Endothelial cell of umbilical vein (primary cell): ENCODE measurements around the gene RBM44. TPM values are rescaled to one million over a fixed set of nuclear protein-coding genes. Genes with fewer than 3 reads are reported as not detected.

ENCODE experiments used
- BruUV-seq: library from RNA; stranded (reverse); fragments of 400-500 nt; replicated peaks from 2 replicates; lab custom pipeline; 2021; lab: Mats Ljungman, UMichigan
- CTCF ChIA-PET: fragments of 300-600, 350-600 bp; sonication (Branson Sonifier 250); formaldehyde crosslinking; loops from one replicate; lab custom pipeline; 2021; ENCODE audit warnings: antibody characterized with exemption, inconsistent platforms; lab: Charles Lee
- POLR2A ChIA-PET: fragments of 300-600, 350-600 bp; sonication (Branson Sonifier 250); formaldehyde crosslinking; loops from one replicate; lab custom pipeline; 2021; ENCODE audit warnings: antibody characterized with exemption, inconsistent platforms; lab: Charles Lee
- DNase-seq: peaks from one replicate; pipeline ENCODE4 v3.0.0-alpha.2; 2011; ENCODE audit warnings: low read depth, low spot score
- FAIRE-seq: peaks from 2 replicates; lab custom pipeline; 2011; peaks lifted over from hg19 to GRCh38; lab: Jason Lieb, UNC
- H2AFZ ChIP-seq: 2 replicates; pipeline ENCODE4 v1.6.0; 2012; ENCODE audit warnings: low read depth, low read length, control low read depth, inconsistent platforms
- H3K27ac ChIP-seq: 2 replicates; pipeline ENCODE4 v1.5.1; 2011; ENCODE audit warnings: low read depth, mild to moderate bottlenecking, control low read depth, low read length, moderate library complexity; ENCODE audit not compliant: insufficient read depth
- H3K27me3 ChIP-seq, 2 experiments: 2 replicates each; pipeline versions ENCODE4 v1.6.0 to v1.6.1; 2011; ENCODE audit warnings: low read length in 2 of 2, mixed read lengths in 1 of 2; ENCODE audit not compliant: control insufficient read depth in 2 of 2, insufficient read depth in 2 of 2
- H3K36me3 ChIP-seq, 2 experiments: 2 replicates in 1 of 2; 3 replicates in 1 of 2; pipeline ENCODE4 v1.5.1; 2011; ENCODE audit warnings: low read length in 2 of 2, mild to moderate bottlenecking in 1 of 2, moderate library complexity in 1 of 2; ENCODE audit not compliant: control insufficient read depth in 2 of 2, insufficient read depth in 2 of 2; ENCODE audit errors: extremely low read depth in 1 of 2
- H3K4me1 ChIP-seq: 3 replicates; pipeline ENCODE4 v1.5.1; 2011; ENCODE audit warnings: mild to moderate bottlenecking, low read length; ENCODE audit not compliant: control insufficient read depth, insufficient read depth; ENCODE audit errors: extremely low read depth
- H3K4me2 ChIP-seq: 2 replicates; pipeline ENCODE4 v1.6.1; 2011; ENCODE audit warnings: low read length, control low read depth, mixed read lengths; ENCODE audit not compliant: insufficient read depth
- H3K4me3 ChIP-seq, 3 experiments: fragments of 200-600 bp in 1 of 3; sonication (generic), shearing (Covaris generic) in 1 of 3; replicated peaks in 1 of 3; 2 replicates each; pipeline ENCODE4 v1.5.1; 2011 to 2016; ENCODE audit warnings: control low read depth in 3 of 3, low read length in 3 of 3, mild to moderate bottlenecking in 2 of 3, inconsistent platforms in 1 of 3, low read depth in 1 of 3, moderate library complexity in 1 of 3; ENCODE audit not compliant: insufficient read depth in 1 of 3
- H3K79me2 ChIP-seq: 2 replicates; pipeline ENCODE4 v1.6.0; 2012; ENCODE audit warnings: low read length, inconsistent platforms; ENCODE audit not compliant: control insufficient read depth, insufficient read depth
- H3K9ac ChIP-seq: replicated peaks from 2 replicates; pipeline ENCODE3; 2011; ENCODE audit warnings: low read length, control low read depth; ENCODE audit not compliant: insufficient read depth; ENCODE audit errors: extremely low read depth
- H3K9me1 ChIP-seq: replicated peaks from 3 replicates; pipeline ENCODE4 v1.6.0; 2011; ENCODE audit warnings: mild to moderate bottlenecking, low read length; ENCODE audit not compliant: control insufficient read depth, insufficient read depth; ENCODE audit errors: extremely low read depth
- H3K9me3 ChIP-seq: replicated peaks from 2 replicates; pipeline ENCODE4 v1.5.1; 2012; ENCODE audit warnings: low read length, inconsistent platforms; ENCODE audit not compliant: control insufficient read depth, insufficient read depth
- H4K20me1 ChIP-seq: replicated peaks from 2 replicates; pipeline ENCODE3; 2011; ENCODE audit warnings: mild to moderate bottlenecking, low read length; ENCODE audit not compliant: control insufficient read depth, insufficient read depth; ENCODE audit errors: extremely low read depth
- EZH2 ChIP-seq: IDR thresholded peaks from 2 replicates; pipeline ENCODE4 v1.6.1; 2012; ENCODE audit warnings: borderline replicate concordance, low read depth, mild to moderate bottlenecking, moderate library complexity, low read length, inconsistent platforms; ENCODE audit not compliant: severe bottlenecking
- FOS ChIP-seq: IDR thresholded peaks from 2 replicates; pipeline ENCODE4 v1.6.1; 2011; ENCODE audit warnings: mild to moderate bottlenecking, low read length, moderate library complexity, borderline replicate concordance; ENCODE audit not compliant: insufficient read depth
- GATA2 ChIP-seq: IDR thresholded peaks from 2 replicates; pipeline ENCODE4 v1.7.0; 2011; ENCODE audit warnings: low read depth, mild to moderate bottlenecking, moderate library complexity, mixed read lengths, low read length; ENCODE audit not compliant: insufficient read length, insufficient read depth
- JUN ChIP-seq: IDR thresholded peaks from 2 replicates; pipeline ENCODE4 v1.6.1; 2011; ENCODE audit warnings: borderline replicate concordance, low read depth; ENCODE audit not compliant: insufficient read length, insufficient read depth
- MAX ChIP-seq: IDR thresholded peaks from 2 replicates; pipeline ENCODE4 v1.6.1; 2011; ENCODE audit not compliant: insufficient read depth, insufficient read length
- MYC ChIP-seq: IDR thresholded peaks from one replicate; pipeline ENCODE4 v1.6.1; 2011; ENCODE audit warnings: mild to moderate bottlenecking, low read depth, low read length
- POLR2A ChIP-seq: IDR thresholded peaks from 2 replicates; pipeline ENCODE4 v1.6.1; 2012; ENCODE audit warnings: low read depth, mild to moderate bottlenecking, control low read depth, low read length
- POLR2AphosphoS5 ChIP-seq: IDR thresholded peaks from 2 replicates; pipeline ENCODE4 v1.6.1; 2012; ENCODE audit warnings: low read depth, mild to moderate bottlenecking, control low read depth, low read length, moderate library complexity; ENCODE audit not compliant: insufficient read depth
- dilution Hi-C: fragments of 300-500 bp; cut with MboI; formaldehyde crosslinking; loops from one replicate; pipeline ENCODE4 v1.15.0; 2019; ENCODE audit warnings: low sequenced_read_pairs; ENCODE audit not compliant: extremely low pct_ligation_motif_present
- intact Hi-C: fragments of 100-400 bp; cut with micrococcal nuclease; formaldehyde crosslinking; loops from one replicate; pipeline ENCODE4 v1.10.0; 2022
- polyA plus RNA-seq, 4 experiments: library from polyadenylated mRNA; depleted of rRNA in 3 of 4; stranded (reverse) in 3 of 4; unstranded in 1 of 4; fragments of >200 nt; gene quantifications; 2 replicates each; pipeline versions ENCODE4 v1.2.1 to v1.2.3, GENCODE V29; 2011 to 2012; ENCODE audit warnings: missing spikeins in 1 of 4
- total RNA-seq: library from RNA; stranded (reverse); gene quantifications from 2 replicates; pipeline ENCODE4 v1.2.3, GENCODE V29; 2021
- TF ChIP-seq, protein P1 (sequence below), 2 donors: IDR thresholded peaks; 1 replicate in 1 of 2; 2 replicates in 1 of 2; pipeline ENCODE4 v1.5.1; 2011; ENCODE audit warnings: low read length in 2 of 2, mild to moderate bottlenecking in 2 of 2, moderate library complexity in 2 of 2, control low read depth in 1 of 2, inconsistent platforms in 1 of 2, low read depth in 1 of 2; ENCODE audit not compliant: insufficient read depth in 1 of 2; ENCODE audit errors: extremely low read depth in 1 of 2

The RBM44 gene
- total and polyA plus RNA-seq, 2 donors (not counting 3 experiments of a cell fraction or from before 2014, with no cell fraction given), result 0.14 to 0.53 TPM

DNA sequence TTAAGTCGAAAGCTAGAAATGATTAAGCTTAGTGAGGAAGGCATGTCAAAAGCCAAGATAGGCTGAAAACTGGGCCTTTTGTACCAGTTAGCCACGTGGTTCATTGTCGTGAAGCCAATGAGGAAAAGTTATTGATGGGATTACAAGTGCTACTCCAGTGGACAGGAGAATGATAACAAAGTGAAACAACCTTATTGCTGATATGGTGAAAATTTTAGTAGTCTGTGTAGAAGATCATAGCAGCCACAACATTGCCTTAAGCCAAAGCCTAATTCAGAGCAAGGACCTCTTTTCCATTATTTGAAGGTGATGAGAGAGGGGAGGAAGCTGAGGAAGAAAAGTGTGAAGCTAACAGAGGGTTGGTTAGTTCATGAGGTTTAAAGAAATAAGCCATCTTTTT is 36.8 kb downstream of the RBM44 start:
- ChIA-PET CTCF (interaction anchor here (1.5 kb wide), 1 partner anchor 10 kb away, joined by 3 read pairs; no protein-coding TSS in a partner anchor), POLR2A (no interaction called here)
- dilution Hi-C loops, result no loop called here
- Histone ChIP-seq H3K9ac (no peak overlapping the region), H4K20me1 (no peaks in the 10 kb centered on the region), H3K4me3 (no peak overlapping the region), H3K9me3 (no peaks in the 10 kb centered on the region), H3K36me3 (no peaks in the 10 kb centered on the region), H3K4me1 (no peaks in the 10 kb centered on the region), H2AFZ (no peak overlapping the region), H3K79me2 (no peaks in the 10 kb centered on the region), H3K4me2 (no peak overlapping the region), H3K9me1 (no peaks in the 10 kb centered on the region), H3K27me3 (peaks cover 3 to 5% of the 10 kb centered on the region in 2 experiments), H3K27ac (no peak overlapping the region)
- FAIRE-seq (no peak), DNase-seq (no peak)
- intact Hi-C loops, result no loop called here
- no peak for TF ChIP-seq POLR2AphosphoS5
- TF ChIP-seq POLR2A, result no peak
- TF ChIP-seq, protein P1, sequence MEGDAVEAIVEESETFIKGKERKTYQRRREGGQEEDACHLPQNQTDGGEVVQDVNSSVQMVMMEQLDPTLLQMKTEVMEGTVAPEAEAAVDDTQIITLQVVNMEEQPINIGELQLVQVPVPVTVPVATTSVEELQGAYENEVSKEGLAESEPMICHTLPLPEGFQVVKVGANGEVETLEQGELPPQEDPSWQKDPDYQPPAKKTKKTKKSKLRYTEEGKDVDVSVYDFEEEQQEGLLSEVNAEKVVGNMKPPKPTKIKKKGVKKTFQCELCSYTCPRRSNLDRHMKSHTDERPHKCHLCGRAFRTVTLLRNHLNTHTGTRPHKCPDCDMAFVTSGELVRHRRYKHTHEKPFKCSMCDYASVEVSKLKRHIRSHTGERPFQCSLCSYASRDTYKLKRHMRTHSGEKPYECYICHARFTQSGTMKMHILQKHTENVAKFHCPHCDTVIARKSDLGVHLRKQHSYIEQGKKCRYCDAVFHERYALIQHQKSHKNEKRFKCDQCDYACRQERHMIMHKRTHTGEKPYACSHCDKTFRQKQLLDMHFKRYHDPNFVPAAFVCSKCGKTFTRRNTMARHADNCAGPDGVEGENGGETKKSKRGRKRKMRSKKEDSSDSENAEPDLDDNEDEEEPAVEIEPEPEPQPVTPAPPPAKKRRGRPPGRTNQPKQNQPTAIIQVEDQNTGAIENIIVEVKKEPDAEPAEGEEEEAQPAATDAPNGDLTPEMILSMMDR (IDR thresholded peaks at IDR 0.05; ENCODE audit: extremely low read depth in 1 of 2, insufficient read depth in 1 of 2, low read depth in 1 of 2, low read length in 2 of 2), result no peak
- TF ChIP-seq FOS, result no peak
- no peak for TF ChIP-seq JUN
- TF ChIP-seq EZH2, result no peak
- TF ChIP-seq MAX, result no peak
- no peak for TF ChIP-seq MYC
- TF ChIP-seq GATA2, result no peak
- no TSS peak for BruUV-seq
